Mucosa of stomach (tissue), 1 donor: ENCODE data around the gene SCO1.

Experiments used
- H3K27me3 ChIP-seq: one replicate; pipeline ENCODE4 v1.7.0; 2013; ENCODE audit warnings: mild to moderate bottlenecking, low read length; ENCODE audit not compliant: control insufficient read depth, insufficient read depth
- H3K36me3 ChIP-seq: one replicate; pipeline ENCODE4 v1.7.0; 2013; ENCODE audit warnings: low read length; ENCODE audit not compliant: control insufficient read depth, insufficient read depth
- H3K4me1 ChIP-seq: one replicate; pipeline ENCODE4 v1.7.0; 2013; ENCODE audit warnings: mild to moderate bottlenecking, low read length; ENCODE audit not compliant: control insufficient read depth, insufficient read depth
- H3K4me3 ChIP-seq: one replicate; pipeline ENCODE4 v1.7.0; 2013; ENCODE audit warnings: low read length
- H3K9ac ChIP-seq: one replicate; pipeline ENCODE4 v1.7.0; 2013; ENCODE audit warnings: mild to moderate bottlenecking, low read length, moderate library complexity
- H3K9me3 ChIP-seq: one replicate; pipeline ENCODE4 v1.7.0; 2013; ENCODE audit warnings: mild to moderate bottlenecking, low read length, moderate library complexity; ENCODE audit not compliant: control insufficient read depth
- donor health status: Pancreatic carcinoma.

SCO1 gene

DNA sequence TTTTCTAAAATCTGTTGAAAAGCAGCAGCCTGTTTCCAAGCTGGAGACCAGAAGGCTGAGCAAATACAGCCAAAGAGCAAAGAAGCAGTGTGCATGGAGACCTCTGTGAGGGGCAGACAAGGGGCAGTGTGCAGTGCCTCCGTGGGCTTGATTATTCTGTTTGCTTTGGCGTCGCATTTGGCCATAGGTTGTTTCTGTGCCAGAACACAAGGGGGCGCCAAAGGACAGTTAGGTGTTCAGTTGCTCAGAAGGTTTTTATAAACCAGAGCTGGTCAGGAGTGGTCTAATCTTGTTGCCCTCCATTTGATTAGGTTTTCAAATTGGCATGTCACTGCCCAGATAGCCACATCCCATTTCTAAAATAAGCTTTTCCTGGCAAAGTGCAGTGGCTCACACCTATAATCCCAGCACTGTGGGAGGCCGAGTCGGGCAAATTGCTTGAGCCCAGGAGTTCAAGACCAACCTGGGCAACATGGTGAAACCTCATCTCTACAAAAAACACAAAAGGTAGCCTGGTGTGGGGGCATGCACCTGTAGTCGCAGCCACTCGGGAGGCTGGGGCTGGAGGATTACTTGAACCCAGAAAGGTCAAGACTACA, 50.8 kb downstream of the SCO1 start:
- H3K9ac ChIP-seq, result no peak overlapping the region
- no peaks in the 10 kb centered on the region for H3K36me3 ChIP-seq
- no peaks in the 10 kb centered on the region for H3K27me3 ChIP-seq
- no peaks in the 10 kb centered on the region for H3K9me3 ChIP-seq
- no peaks in the 10 kb centered on the region for H3K4me1 ChIP-seq
- no peak overlapping the region for H3K4me3 ChIP-seq

DNA sequence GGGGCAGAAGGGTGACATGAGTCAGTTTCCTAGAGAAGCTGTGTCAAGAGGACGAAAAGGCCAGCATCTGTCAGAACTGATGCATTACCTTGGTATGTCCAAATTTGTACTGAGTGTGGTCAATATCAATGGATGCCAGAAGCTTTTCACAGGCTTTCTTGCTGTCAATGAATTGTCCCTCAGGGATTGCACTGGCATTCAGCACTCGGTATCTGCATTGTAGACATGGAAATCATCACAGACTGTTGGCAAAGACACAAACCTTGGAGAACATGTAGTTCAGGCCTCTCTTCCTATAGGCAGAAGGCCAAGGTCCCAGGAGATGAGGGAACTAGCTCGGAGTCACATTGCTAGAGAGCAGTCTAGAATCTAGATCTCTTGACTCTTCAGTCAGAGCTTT, 56.9 kb downstream of the SCO1 start:
- Histone ChIP-seq H3K9me3 (no peaks in the 10 kb centered on the region), H3K9ac (no peak overlapping the region), H3K36me3 (no peaks in the 10 kb centered on the region), H3K4me1 (no peaks in the 10 kb centered on the region), H3K27me3 (no peaks in the 10 kb centered on the region), H3K4me3 (no peak overlapping the region)

DNA sequence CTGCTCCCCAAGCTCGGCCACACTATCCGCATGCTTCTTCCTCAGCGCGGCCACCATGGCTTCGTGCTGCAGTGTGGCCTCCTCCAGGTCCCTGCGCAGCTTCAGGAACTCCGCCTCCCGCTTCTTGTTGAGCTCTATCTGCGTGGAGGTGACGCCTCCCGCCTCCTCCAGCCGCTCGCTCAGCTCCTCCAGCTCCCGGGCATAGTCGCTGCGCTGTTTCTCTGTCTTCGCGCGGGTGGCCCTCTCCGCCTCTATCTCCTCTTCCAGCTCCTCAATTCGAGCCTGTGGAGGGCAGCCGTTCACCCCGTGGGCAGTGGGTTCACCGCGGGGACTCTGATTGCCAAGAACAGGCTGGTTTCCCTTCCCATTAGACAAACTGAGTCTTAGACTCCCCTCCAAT, 59.2 kb downstream of the SCO1 start:
- no peak overlapping the region for H3K9ac ChIP-seq
- H3K4me1 ChIP-seq, result no peaks in the 10 kb centered on the region
- no peaks in the 10 kb centered on the region for H3K27me3 ChIP-seq
- no peaks in the 10 kb centered on the region for H3K36me3 ChIP-seq
- no peak overlapping the region for H3K4me3 ChIP-seq
- no peaks in the 10 kb centered on the region for H3K9me3 ChIP-seq

DNA sequence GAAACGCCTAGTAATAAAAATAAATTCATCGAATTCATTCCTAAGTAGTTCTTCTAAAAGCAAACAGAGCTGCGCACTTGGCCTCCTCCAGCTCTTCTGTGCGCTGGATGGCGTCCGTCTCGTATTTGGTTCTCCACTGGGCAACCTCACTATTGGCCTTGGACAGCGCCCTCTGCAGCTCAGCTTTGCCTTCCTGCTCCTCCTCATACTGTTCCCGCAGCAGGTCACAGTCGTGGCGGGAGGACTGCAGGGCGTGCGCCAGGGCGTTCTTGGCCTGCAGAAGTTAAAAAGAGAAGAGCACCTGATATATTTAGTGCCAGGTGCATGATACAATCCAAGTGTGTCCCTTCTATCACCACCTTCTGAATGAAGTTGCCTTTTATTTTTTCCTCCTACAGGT, 62.0 kb downstream of the SCO1 start:
- no peaks in the 10 kb centered on the region for H3K4me1 ChIP-seq
- H3K4me3 ChIP-seq, result no peak overlapping the region
- H3K9me3 ChIP-seq, result no peaks in the 10 kb centered on the region
- no peak overlapping the region for H3K9ac ChIP-seq
- H3K36me3 ChIP-seq, result no peaks in the 10 kb centered on the region
- no peaks in the 10 kb centered on the region for H3K27me3 ChIP-seq

DNA sequence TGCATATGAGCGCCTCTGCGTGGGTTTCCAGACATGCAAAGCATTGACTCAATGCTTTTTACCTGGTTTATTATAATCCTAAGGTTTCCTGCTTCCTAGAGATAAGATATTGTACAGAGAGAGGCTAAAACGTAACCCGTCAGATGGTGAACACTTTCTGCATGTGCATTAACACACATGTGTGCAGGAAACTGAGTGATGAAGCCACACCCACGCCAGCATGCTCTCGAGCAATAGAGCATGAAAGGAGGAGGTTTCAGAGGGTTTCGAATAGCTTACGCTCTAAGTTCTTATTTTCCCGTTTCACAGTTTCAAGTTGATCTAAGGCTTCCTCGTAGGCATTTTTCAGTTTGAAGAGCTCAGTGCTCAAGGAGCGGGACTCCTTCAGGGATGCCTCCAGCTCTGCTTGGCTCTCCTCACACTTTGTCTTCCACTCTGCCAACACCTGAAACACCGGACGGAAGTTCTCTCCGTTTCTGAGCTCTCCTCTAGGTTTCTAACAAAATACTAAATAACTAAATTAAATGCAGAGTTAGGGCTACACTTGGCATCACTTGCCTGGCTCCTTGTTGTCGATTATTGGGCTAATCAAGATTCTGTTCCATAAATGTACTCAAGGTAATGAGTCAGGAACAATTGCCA, 63.5 kb downstream of the SCO1 start:
- Histone ChIP-seq H3K36me3 (no peaks in the 10 kb centered on the region), H3K9ac (no peak overlapping the region)

DNA sequence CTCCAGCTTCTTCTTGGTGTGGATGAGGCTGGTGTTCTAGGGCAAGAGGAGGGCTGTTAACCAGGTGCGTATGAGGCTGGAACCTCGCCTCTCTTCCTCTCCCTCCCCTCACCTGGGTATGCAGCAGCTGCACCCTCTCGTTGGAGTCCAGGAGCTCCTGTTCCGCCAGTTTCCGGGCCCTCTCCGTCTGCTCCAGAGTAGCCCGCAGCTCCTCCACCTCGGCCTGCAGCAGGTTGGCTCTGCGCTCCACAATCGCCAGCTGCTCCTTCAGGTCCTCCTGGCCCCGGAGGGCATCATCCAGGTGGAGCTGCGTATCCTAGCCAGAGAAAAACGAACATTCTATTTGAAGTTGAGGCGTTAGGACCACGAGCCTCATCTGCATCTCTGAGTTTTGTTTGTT, 65.6 kb downstream of the SCO1 start:
- Histone ChIP-seq H3K9me3 (no peaks in the 10 kb centered on the region), H3K4me3 (no peak overlapping the region), H3K9ac (no peak overlapping the region), H3K4me1 (no peaks in the 10 kb centered on the region), H3K36me3 (no peaks in the 10 kb centered on the region), H3K27me3 (no peaks in the 10 kb centered on the region)

More for the DNA sequence above, 63.5 kb downstream of the SCO1 start:
- H3K9me3 ChIP-seq, result no peaks in the 10 kb centered on the region
- no peaks in the 10 kb centered on the region for H3K27me3 ChIP-seq
- no peaks in the 10 kb centered on the region for H3K4me1 ChIP-seq
- no peak overlapping the region for H3K4me3 ChIP-seq

DNA sequence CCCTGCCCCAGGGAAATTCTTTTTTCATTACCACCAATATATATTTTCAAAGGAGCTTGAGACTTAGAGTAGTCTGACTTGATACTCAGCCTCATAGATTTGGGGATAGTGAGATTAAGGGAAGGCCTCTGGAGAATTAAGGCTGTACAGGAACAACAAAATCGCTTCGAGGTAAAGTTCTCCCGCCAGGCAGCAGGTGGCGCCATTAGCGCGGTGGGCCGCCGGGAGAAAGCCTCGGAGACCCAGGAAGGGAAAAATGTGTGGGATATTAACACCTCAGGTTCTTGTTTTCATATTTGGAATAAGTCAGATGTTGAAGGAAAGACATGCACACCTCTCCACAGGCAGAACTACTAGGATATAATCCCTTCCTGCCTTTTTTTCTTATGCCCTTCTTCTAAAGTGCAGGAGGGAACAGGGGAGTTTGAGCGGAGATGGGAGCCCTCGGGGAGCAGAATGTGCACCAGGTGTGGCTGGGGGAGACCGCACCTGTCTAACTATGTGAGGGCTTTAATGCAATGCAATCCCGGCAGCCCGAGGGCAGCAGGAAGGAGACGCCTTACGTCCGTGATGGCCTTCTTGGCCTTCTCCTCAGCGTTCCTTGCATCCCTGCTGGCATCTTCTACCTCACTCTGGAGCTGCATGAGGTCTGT, 66.2 kb downstream of the SCO1 start:
- H3K4me1 ChIP-seq, result no peaks in the 10 kb centered on the region
- H3K9ac ChIP-seq, result no peak overlapping the region
- H3K4me3 ChIP-seq, result no peak overlapping the region
- H3K27me3 ChIP-seq, result no peaks in the 10 kb centered on the region
- no peaks in the 10 kb centered on the region for H3K9me3 ChIP-seq
- no peaks in the 10 kb centered on the region for H3K36me3 ChIP-seq

DNA sequence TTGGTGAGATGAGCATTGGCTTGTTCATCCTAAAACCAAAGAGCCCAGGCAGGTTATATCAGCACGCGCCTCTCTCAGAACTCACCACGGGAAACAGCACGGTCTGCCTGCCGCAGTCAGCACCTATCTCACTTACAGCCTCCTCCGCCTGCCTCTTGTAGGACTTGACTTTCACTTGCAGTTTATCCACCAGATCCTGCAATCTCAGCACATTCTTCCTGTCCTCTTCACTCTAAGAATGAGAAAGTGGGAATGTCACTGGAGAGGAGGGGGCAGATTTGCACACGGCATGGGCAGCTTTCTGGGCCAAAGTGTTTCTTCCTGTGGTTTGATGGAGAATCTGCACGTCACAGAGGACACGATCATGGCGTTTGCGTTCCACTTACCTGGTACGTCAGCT, 67.6 kb downstream of the SCO1 start:
- Histone ChIP-seq H3K9ac (no peak overlapping the region), H3K4me3 (no peak overlapping the region), H3K4me1 (no peaks in the 10 kb centered on the region), H3K27me3 (no peaks in the 10 kb centered on the region), H3K36me3 (no peaks in the 10 kb centered on the region), H3K9me3 (no peaks in the 10 kb centered on the region)

DNA sequence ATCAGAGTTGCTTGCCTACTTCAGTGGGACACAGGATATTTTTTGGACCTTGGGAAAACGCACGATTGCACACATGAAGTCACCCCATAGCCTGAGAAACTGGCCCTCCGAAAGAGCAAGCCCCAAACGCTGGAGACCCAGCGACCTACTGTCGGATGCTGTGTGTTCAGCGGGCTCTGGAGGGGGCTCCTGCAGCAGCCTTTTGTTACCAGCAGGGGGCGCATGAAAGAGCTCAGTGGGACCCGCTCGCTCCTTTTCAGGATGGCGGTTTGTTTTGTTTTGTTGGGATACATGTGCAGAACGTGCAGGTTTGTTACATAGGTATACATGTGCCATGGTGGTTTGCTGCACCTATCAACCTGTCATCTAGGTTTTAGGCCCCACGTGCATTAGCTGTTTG, 68.6 kb downstream of the SCO1 start:
- no peaks in the 10 kb centered on the region for H3K9me3 ChIP-seq
- H3K4me1 ChIP-seq, result no peaks in the 10 kb centered on the region
- H3K9ac ChIP-seq, result no peak overlapping the region
- no peak overlapping the region for H3K4me3 ChIP-seq
- no peaks in the 10 kb centered on the region for H3K27me3 ChIP-seq
- no peaks in the 10 kb centered on the region for H3K36me3 ChIP-seq

DNA sequence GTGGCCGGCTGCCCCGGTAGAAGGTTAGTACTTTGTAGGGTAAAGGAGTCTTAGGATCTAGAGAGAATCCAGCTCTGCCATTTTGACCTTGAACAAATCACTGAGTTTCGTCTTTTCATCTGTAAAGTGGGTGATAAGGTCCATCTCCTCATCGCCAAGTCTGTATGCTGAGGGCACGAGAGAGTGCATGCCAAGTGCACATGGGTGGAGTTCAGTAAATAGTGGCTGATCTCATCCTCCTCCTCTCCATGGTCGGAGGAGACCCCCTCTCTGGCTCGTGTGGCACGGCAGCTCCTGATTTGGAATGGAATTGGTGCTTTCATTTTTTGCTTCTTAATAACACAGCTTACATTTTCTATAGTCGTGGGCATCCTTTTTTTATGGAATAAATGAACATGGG, 70.9 kb downstream of the SCO1 start:
- Histone ChIP-seq H3K36me3 (no peaks in the 10 kb centered on the region), H3K4me1 (no peaks in the 10 kb centered on the region), H3K4me3 (no peak overlapping the region), H3K9ac (no peak overlapping the region), H3K27me3 (no peaks in the 10 kb centered on the region), H3K9me3 (no peaks in the 10 kb centered on the region)

DNA sequence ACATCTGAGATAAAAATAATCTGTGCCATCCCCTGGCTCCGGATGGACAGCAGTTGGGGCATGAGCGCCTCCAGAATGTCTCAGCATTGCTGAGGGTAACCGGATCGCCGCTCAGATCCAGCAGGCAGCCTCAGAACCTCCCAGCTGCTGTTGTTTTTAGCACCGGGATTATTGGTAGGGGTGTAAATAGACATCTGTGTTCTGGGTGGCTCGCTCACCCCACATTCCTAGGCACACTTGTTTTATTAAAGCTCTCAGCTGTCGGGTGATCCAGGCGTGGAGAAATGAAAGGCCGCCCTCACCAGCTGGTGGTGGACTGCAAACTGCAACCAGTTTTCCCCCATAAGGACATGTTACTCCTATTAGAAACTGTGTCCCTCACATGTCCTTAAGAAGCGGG, 72.4 kb downstream of the SCO1 start:
- H3K9me3 ChIP-seq, result no peaks in the 10 kb centered on the region

DNA sequence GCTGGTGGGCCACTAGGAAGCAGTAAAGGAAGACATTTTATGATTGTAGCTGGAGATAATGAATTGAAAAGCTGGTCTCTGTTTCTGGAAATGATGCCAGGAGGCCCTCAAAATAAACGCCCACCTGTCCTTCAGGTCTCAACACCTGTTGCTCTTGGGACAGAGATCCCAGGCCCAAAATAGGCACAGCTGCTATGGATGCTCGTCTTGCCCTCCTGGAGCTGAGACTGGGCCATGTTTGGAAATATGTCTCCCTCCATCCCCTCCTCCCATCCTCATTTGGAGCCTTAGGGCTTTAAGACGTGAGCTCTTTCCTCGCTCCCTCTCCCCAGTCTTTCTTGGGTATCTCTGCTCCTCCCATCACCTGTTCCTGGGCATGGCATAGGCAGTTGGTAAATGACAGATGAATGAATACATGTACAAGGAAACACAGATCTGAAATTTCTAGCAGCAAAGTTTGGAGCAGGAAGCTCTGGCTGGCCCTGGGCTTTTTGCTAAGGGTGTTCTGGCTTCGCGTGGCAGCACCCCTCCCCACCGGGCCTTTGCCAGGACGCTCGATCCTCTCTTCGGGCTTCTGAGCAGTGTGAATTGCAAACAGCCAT, 73.5 kb downstream of the SCO1 start:
- Histone ChIP-seq H3K27me3 (no peaks in the 10 kb centered on the region), H3K4me1 (no peaks in the 10 kb centered on the region), H3K4me3 (no peak overlapping the region), H3K9ac (no peak overlapping the region), H3K9me3 (no peaks in the 10 kb centered on the region), H3K36me3 (no peaks in the 10 kb centered on the region)

More for the DNA sequence above, 72.4 kb downstream of the SCO1 start:
- Histone ChIP-seq H3K4me3 (no peak overlapping the region), H3K9ac (no peak overlapping the region), H3K36me3 (no peaks in the 10 kb centered on the region), H3K27me3 (no peaks in the 10 kb centered on the region), H3K4me1 (no peaks in the 10 kb centered on the region)
